HepG2 (cell line): ENCODE results near the gene SKIC2. TPM values are rescaled to one million over a fixed set of nuclear protein-coding genes. Genes with fewer than 3 reads are reported as not detected.

Source experiments
- ATF7 ChIP-seq, 2 experiments: fragments of 450-650 bp in 1 of 2; sonication (generic) in 1 of 2; formaldehyde crosslinking in 1 of 2; IDR thresholded peaks; 2 replicates each; pipeline versions ENCODE4 v1.4.0 to v1.6.1; 2016 to 2020; ENCODE audit warnings: antibody characterized with exemption in 1 of 2, mild to moderate bottlenecking in 1 of 2, missing genetic modification reagents in 1 of 2
- BRCA1 ChIP-seq: sonication (generic); formaldehyde crosslinking; IDR thresholded peaks from 2 replicates; pipeline ENCODE4 v1.4.0; 2020; ENCODE audit warnings: missing genetic modification reagents
- HES4 ChIP-seq: sonication (generic); formaldehyde crosslinking; IDR thresholded peaks from 2 replicates; pipeline ENCODE4 v1.9.0; 2021; ENCODE audit warnings: mild to moderate bottlenecking, missing genetic modification reagents, borderline replicate concordance
- HHEX ChIP-seq: IDR thresholded peaks from 2 replicates; pipeline ENCODE4 v1.6.1; 2016; ENCODE audit warnings: control low read depth
- HNF4G ChIP-seq, 2 experiments: sonication (generic) in 1 of 2; formaldehyde crosslinking in 1 of 2; IDR thresholded peaks; 2 replicates each; pipeline versions ENCODE4 v1.4.0 to v1.6.1; 2011 to 2020; ENCODE audit warnings: borderline replicate concordance in 2 of 2, low read depth in 2 of 2, mild to moderate bottlenecking in 2 of 2, low read length in 1 of 2, missing genetic modification reagents in 1 of 2, moderate library complexity in 1 of 2
- IRF2 ChIP-seq: IDR thresholded peaks from 2 replicates; pipeline ENCODE4 v1.6.1; 2018; ENCODE audit warnings: missing genetic modification reagents, missing compliant biosample characterization
- RXRB ChIP-seq: IDR thresholded peaks from 2 replicates; pipeline ENCODE4 v1.6.1; 2016; ENCODE audit warnings: borderline replicate concordance, missing genetic modification reagents, missing compliant biosample characterization
- SETDB1 ChIP-seq: sonication (generic); formaldehyde crosslinking; IDR thresholded peaks from 2 replicates; pipeline ENCODE4 v1.5.1; 2020; ENCODE audit warnings: missing genetic modification reagents, mild to moderate bottlenecking, borderline replicate concordance
- SIX4 ChIP-seq: sonication (generic); formaldehyde crosslinking; IDR thresholded peaks from 2 replicates; pipeline ENCODE4 v1.4.0; 2020; ENCODE audit warnings: missing genetic modification reagents
- SSRP1 ChIP-seq: IDR thresholded peaks from 2 replicates; pipeline ENCODE4 v1.6.1; 2016; ENCODE audit warnings: control low read depth
- THRA ChIP-seq: sonication (generic); formaldehyde crosslinking; IDR thresholded peaks from 2 replicates; pipeline ENCODE4 v1.4.0; 2020; ENCODE audit warnings: missing genetic modification reagents, borderline replicate concordance
- ZBTB10 ChIP-seq: sonication (generic); formaldehyde crosslinking; IDR thresholded peaks from 2 replicates; pipeline ENCODE4 v1.4.0; 2020; ENCODE audit warnings: missing genetic modification reagents, borderline replicate concordance
- ZBTB49 ChIP-seq: sonication (generic); formaldehyde crosslinking; IDR thresholded peaks from 2 replicates; pipeline ENCODE4 v1.4.0; 2020; ENCODE audit warnings: missing genetic modification reagents, borderline replicate concordance
- ZNF234 ChIP-seq: sonication (generic); formaldehyde crosslinking; conservative IDR thresholded peaks from 2 replicates; pipeline ENCODE4 v1.5.1; 2020; ENCODE audit warnings: mild to moderate bottlenecking, missing genetic modification reagents
- ZNF317 ChIP-seq: sonication (generic); formaldehyde crosslinking; IDR thresholded peaks from 2 replicates; pipeline ENCODE4 v1.5.0; 2020; ENCODE audit warnings: mild to moderate bottlenecking, missing genetic modification reagents
- ZNF430 ChIP-seq: sonication (generic); formaldehyde crosslinking; IDR thresholded peaks from 2 replicates; pipeline ENCODE4 v1.9.0; 2021; ENCODE audit warnings: mild to moderate bottlenecking, missing genetic modification reagents
- ZNF510 ChIP-seq: sonication (generic); formaldehyde crosslinking; IDR thresholded peaks from 2 replicates; pipeline ENCODE4 v1.4.0; 2020; ENCODE audit warnings: low read depth, mild to moderate bottlenecking, missing genetic modification reagents
- ZNF710 ChIP-seq: sonication (generic); formaldehyde crosslinking; IDR thresholded peaks from 2 replicates; pipeline ENCODE4 v1.5.0; 2020; ENCODE audit warnings: mild to moderate bottlenecking, missing genetic modification reagents, borderline replicate concordance
- ZNF841 ChIP-seq: sonication (generic); formaldehyde crosslinking; IDR thresholded peaks from 2 replicates; pipeline ENCODE4 v1.8.1; 2023; ENCODE audit warnings: missing genetic modification reagents, borderline replicate concordance
- polyA plus RNA-seq, 8 experiments: library from polyadenylated mRNA; depleted of rRNA in 3 of 8; stranded (reverse) in 7 of 8; unstranded in 1 of 8; fragments of >200 nt; fragmentation: Illumina TruSeq in 4 of 8; extraction: Trizol in 4 of 8; gene quantifications; 2 replicates each; pipeline versions ENCODE4 v1.2.1 to v1.2.3, GENCODE V29; 2011 to 2016; ENCODE audit warnings: low read depth in 4 of 8, missing spikeins in 1 of 8, mixed read lengths in 1 of 8; ENCODE audit not compliant: insufficient read depth in 1 of 8
- total RNA-seq, 5 experiments: library from RNA; depleted of rRNA; stranded (reverse); fragments of >200 nt; fragmentation: Illumina TruSeq; extraction: Trizol; gene quantifications; 2 replicates each; pipeline ENCODE4 v1.2.3, GENCODE V29; 2016; ENCODE audit warnings: low read depth in 1 of 5

Gene SKIC2
- total and polyA plus RNA-seq, 2 of the 13 experiments (the other 11 are each of a cell fraction or from before 2014, with no cell fraction given), result 67.1 to 68.4 TPM

- TF ChIP-seq ZBTB49 (CRISPR knock-in tag), result peak; percentile 82; the same call in 1 of the 2 replicates
- no peak for TF ChIP-seq SETDB1 (CRISPR knock-in tag)
- TF ChIP-seq RXRB (CRISPR knock-in tag), result peak; percentile 98
- peak; percentile 58; the same call in 1 of the 2 replicates for TF ChIP-seq HHEX (CRISPR knock-in tag)
- peak; percentile 80 for TF ChIP-seq IRF2
- 0 out of 2 replicates have a peak, but pooled peaks have one; percentile 55 for TF ChIP-seq ZBTB10 (CRISPR knock-in tag)
- peak; percentile 94; the same call in 1 of the 2 replicates for TF ChIP-seq ZNF430
- TF ChIP-seq SIX4 (CRISPR knock-in tag), result peak; percentile 62
- TF ChIP-seq SSRP1 (CRISPR knock-in tag), result peak; percentile 38; the same call in 1 of the 2 replicates
- 0 out of 2 replicates have a peak, but pooled peaks have one; percentile 33 for TF ChIP-seq BRCA1
- TF ChIP-seq ZNF710 (CRISPR knock-in tag), result peak; percentile 40; the same call in 1 of the 2 replicates
- peak; percentile 80 for TF ChIP-seq THRA
- TF ChIP-seq ZNF510, result peak; percentile 57; the same call in 1 of the 2 replicates
- no peak for TF ChIP-seq ZNF841
- no peak for TF ChIP-seq ATF7 (IDR thresholded peaks at IDR 0.05)
- no peak; the same call in none of the 2 replicates for TF ChIP-seq ATF7 (CRISPR knock-in tag; IDR thresholded peaks at IDR 0.05)
- TF ChIP-seq ZNF317 (CRISPR knock-in tag), result peak; percentile 61; the same call in 1 of the 2 replicates
- TF ChIP-seq ZNF234 (CRISPR knock-in tag), result no peak
- peak; percentile 98 for TF ChIP-seq HNF4G (IDR thresholded peaks at IDR 0.05; ENCODE audit: borderline replicate concordance, low read depth, low read length)
- TF ChIP-seq HNF4G (CRISPR knock-in tag; IDR thresholded peaks at IDR 0.05; ENCODE audit: borderline replicate concordance, low read depth), result peak; percentile 97
- TF ChIP-seq HES4 (CRISPR knock-in tag), result 0 out of 2 replicates have a peak, but pooled peaks have one; percentile 20
Observed at GRCh38 chr6:31945507-31946369, 13.2 kb upstream of the SKIC2 start, which contains the start of gene CFB (continued).
